Pancreas (tissue), 10 donors: ENCODE measurements around the gene SPATA2L. TPM values are rescaled to one million over a fixed set of nuclear protein-coding genes. Genes with fewer than 3 reads are reported as not detected.

Source experiments
- ATAC-seq, 4 donors: fragments of 200-7000 bp; cut with Tn5 transposase; one replicate each; pipeline versions ENCODE4 v1.8.0 to v1.9.1; 2020; ENCODE audit warnings: mild to moderate bottlenecking in 4 of 4, moderate library complexity in 4 of 4
- DNase-seq, 6 donors: peaks; one replicate each; pipeline ENCODE4 v3.0.0-alpha.2; 2020
- FAIRE-seq: peaks from 2 replicates; lab custom pipeline; 2012; peaks lifted over from hg19 to GRCh38; lab: Jason Lieb, UNC
- H3K27ac ChIP-seq, 4 donors: fragments of 200-600 bp; sonication (generic); 1 replicate in 3 of 4; 2 replicates in 1 of 4; pipeline versions ENCODE4 v1.5.0 to v1.8.0; 2020
- H3K27me3 ChIP-seq, 4 donors: fragments of 200-600 bp; one replicate each; pipeline ENCODE4 v1.8.0; 2021
- H3K36me3 ChIP-seq, 3 donors: fragments of 200-600 bp; sonication (generic) in 1 of 3; one replicate each; pipeline versions ENCODE4 v1.5.0 to v1.8.0; 2020 to 2021
- H3K4me1 ChIP-seq, 3 donors: fragments of 200-600 bp; one replicate each; pipeline ENCODE4 v1.8.0; 2021
- H3K4me3 ChIP-seq, 4 donors: fragments of 200-600 bp; sonication (generic) in 2 of 4; one replicate each; pipeline versions ENCODE4 v1.5.0 to v1.8.0; 2020 to 2021
- H3K9me3 ChIP-seq, 4 donors: fragments of 200-600 bp; one replicate each; pipeline ENCODE4 v1.8.0; 2021
- WGBS, 2 donors: extraction: QIAGEN DNeasy Blood & Tissue Kit; methylation state at CpG; one replicate each; pipeline ENCODE4 v1.1.7; 2013; 5-methylcytosine and 5-hydroxymethylcytosine counted together
- intact Hi-C, 3 donors: fragments of 100-400 bp; cut with DNase I; formaldehyde crosslinking; loops; one replicate each; pipeline versions ENCODE4 v1.11.1 to v1.14.2; 2022
- polyA plus RNA-seq, 2 donors: library from polyadenylated mRNA; stranded (reverse); fragments of 200-250 nt; gene quantifications; one replicate each; pipeline ENCODE4 v1.2.3, GENCODE V29; 2013
- total RNA-seq, 6 donors: library from RNA; stranded (reverse); fragmentation: NEBNext Ultra II Directional in 4 of 6; extraction: Animal tissue kit (Norgen Biotek cat#: 25700) in 4 of 6; gene quantifications; one replicate each; pipeline versions ENCODE4 v1.2.1 to v1.2.4, GENCODE V29; 2021 to 2023
- TF ChIP-seq, protein P1 (sequence below), 4 donors: fragments of 200-600 bp; sonication (generic) in 3 of 4; IDR thresholded peaks; one replicate each; pipeline versions ENCODE4 v1.5.0 to v1.8.0; 2021; ENCODE audit warnings: antibody characterized with exemption in 4 of 4
- donor health status: healthy with polysubstance abuse.
- donor health status: DM: no; HTN: no; CAD: no; lungs with moderate emphysema.
- donor health status: DM: no; HTN: no; CAD: no.
- donor health status: control.
- donor health status: control.
- donor health status: Bipolar disorder and iron deficiency.
- donor health status: DM: yes; HTN: yes; CAD: no.
- donor health status: DM: no; HTN: no; CAD: no.
- donor health status: DM: no; HTN: no; CAD: no.
- donor health status: DM: yes; HTN: yes; CAD: no.

SPATA2L gene
- total and polyA plus RNA-seq, 8 donors = 9.2 to 22.3 (median 13.5) TPM

- Histone ChIP-seq H3K4me3 (peak within 1 kb of the TSS; percentile 81 to 100 (median 98)), H3K36me3 (no peaks in the 10 kb centered on the region), H3K9me3 (no peaks in the 10 kb centered on the region), H3K4me1 (peaks cover 11 to 13% (median 12%) of the 10 kb centered on the region in 3 donors), H3K27ac (peak within 1 kb of the TSS; percentile 31 to 64 (median 54)), H3K27me3 (no peaks in the 10 kb centered on the region)
- intact Hi-C loops = no loop called here
- ATAC-seq = peak; percentile 95 to 98 (median 98)
- no peak for FAIRE-seq
- WGBS, 2 donors = 0% methylated on average over 76 to 99 of the region's 99 CpGs
- TF ChIP-seq, protein P1, sequence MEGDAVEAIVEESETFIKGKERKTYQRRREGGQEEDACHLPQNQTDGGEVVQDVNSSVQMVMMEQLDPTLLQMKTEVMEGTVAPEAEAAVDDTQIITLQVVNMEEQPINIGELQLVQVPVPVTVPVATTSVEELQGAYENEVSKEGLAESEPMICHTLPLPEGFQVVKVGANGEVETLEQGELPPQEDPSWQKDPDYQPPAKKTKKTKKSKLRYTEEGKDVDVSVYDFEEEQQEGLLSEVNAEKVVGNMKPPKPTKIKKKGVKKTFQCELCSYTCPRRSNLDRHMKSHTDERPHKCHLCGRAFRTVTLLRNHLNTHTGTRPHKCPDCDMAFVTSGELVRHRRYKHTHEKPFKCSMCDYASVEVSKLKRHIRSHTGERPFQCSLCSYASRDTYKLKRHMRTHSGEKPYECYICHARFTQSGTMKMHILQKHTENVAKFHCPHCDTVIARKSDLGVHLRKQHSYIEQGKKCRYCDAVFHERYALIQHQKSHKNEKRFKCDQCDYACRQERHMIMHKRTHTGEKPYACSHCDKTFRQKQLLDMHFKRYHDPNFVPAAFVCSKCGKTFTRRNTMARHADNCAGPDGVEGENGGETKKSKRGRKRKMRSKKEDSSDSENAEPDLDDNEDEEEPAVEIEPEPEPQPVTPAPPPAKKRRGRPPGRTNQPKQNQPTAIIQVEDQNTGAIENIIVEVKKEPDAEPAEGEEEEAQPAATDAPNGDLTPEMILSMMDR (IDR thresholded peaks at IDR 0.05) = no peak
- DNase-seq = peak; percentile 86 to 98 (median 94)
Observed at GRCh38 chr16:89657442-89658220, 43.9 kb downstream of the SPATA2L start, which contains the start of the genes CHMP1A and SPATA33. Gene CHMP1A, minus strand, starts transcription at chr16:89657708. Its CDS starts 120 bp downstream, at chr16:89657588. Gene SPATA33, plus strand, starts transcription at chr16:89657836. Its CDS starts 76 bp downstream, at chr16:89657912.

- intact Hi-C loops = no loop called here
- ATAC-seq (no peak), FAIRE-seq (no peak), DNase-seq (peak in 1 of 6 donors; percentile 82)
- TF ChIP-seq, protein P1 (IDR thresholded peaks at IDR 0.05) = no peak
- Histone ChIP-seq H3K27ac (no peak overlapping the region), H3K27me3 (no peaks in the 10 kb centered on the region), H3K4me1 (peaks cover 11 to 13% (median 12%) of the 10 kb centered on the region in 3 donors), H3K4me3 (peak overlapping the region; percentile 81 to 100 (median 98)), H3K36me3 (no peaks in the 10 kb centered on the region), H3K9me3 (no peaks in the 10 kb centered on the region)
- WGBS, 2 donors = 26 to 30% methylated on average over 27 to 32 of the region's 32 CpGs
Observed at GRCh38 chr16:89656435-89657121, 44.9 kb downstream of the SPATA2L start.

DNA sequence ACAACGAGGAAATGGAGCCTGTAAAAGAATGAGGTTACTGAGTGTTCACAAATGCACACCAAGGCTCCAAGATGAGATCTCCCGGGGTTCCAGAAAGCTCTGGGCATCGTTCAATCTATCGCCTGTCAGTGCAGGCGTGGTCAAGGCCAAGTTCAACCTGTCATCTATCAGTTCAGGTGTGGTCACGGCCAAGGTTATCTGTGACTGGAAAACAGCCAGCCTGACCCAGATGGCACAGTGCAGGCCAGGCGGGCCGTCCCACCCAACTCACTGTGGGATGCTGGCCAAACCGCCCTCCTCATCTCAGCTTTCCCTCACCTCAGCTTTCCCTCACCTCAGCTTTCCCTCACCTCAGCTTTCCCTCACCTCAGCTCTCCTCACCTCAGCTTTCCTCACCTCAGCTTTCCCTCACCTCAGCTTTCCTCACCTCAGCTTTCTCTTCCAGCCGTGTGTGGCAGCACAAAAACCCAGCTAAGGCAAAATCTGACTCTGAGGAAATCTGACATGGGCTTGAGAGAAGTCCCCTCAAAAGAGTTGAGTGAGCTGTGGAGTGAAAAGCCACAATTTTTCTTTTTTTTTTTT, 46.4 kb downstream of the SPATA2L start:
- Histone ChIP-seq H3K4me3 (no peak overlapping the region), H3K4me1 (peaks cover 11 to 13% (median 12%) of the 10 kb centered on the region in 3 donors), H3K9me3 (no peaks in the 10 kb centered on the region), H3K27me3 (no peaks in the 10 kb centered on the region), H3K36me3 (no peaks in the 10 kb centered on the region), H3K27ac (no peak overlapping the region)
- peak in 1 of 6 donors; percentile 27 for DNase-seq
- FAIRE-seq = no peak
- intact Hi-C loops = no loop called here
- 24 to 27% methylated on average over 10 of the region's 10 CpGs for WGBS, 2 donors
- TF ChIP-seq, protein P1 (IDR thresholded peaks at IDR 0.05) = no peak
- no peak for ATAC-seq

GRCh38 chr16:89653656-89654295, 47.7 kb downstream of the SPATA2L start:
- Histone ChIP-seq H3K4me3 (no peak overlapping the region), H3K9me3 (no peaks in the 10 kb centered on the region), H3K36me3 (no peaks in the 10 kb centered on the region), H3K27ac (no peak overlapping the region), H3K27me3 (no peaks in the 10 kb centered on the region), H3K4me1 (peaks cover 9 to 13% (median 10%) of the 10 kb centered on the region in 3 donors)
- DNase-seq (peak in 1 of 6 donors; percentile 25), ATAC-seq (no peak), FAIRE-seq (no peak)
- intact Hi-C loops = no loop called here
- WGBS, 2 donors = 90% methylated on average over 10 of the region's 10 CpGs
- TF ChIP-seq, protein P1 (IDR thresholded peaks at IDR 0.05) = no peak
